Dedifferentiated amniotic fluid mesenchymal stem cell (primary cell): ENCODE measurements around the gene NEK5.
"Not testable (repeated sequence)": the region's sequence is repeated elsewhere in the genome, so short reads cannot be mapped to it uniquely, and the experiment has no call there.

Experiments used
- DNase-seq: peaks from one replicate; pipeline ENCODE4 v3.0.0-alpha.2; 2016; ENCODE audit errors: extremely low spot score

Gene NEK5

GRCh38 chr13:52128714-52129700 lies at the start of gene NEK5:
TSS of gene NEK5 (minus strand) at chr13:52129073. CDS start at chr13:52127482, 1,591 bp downstream.
- DNase-seq = no peak

DNA sequence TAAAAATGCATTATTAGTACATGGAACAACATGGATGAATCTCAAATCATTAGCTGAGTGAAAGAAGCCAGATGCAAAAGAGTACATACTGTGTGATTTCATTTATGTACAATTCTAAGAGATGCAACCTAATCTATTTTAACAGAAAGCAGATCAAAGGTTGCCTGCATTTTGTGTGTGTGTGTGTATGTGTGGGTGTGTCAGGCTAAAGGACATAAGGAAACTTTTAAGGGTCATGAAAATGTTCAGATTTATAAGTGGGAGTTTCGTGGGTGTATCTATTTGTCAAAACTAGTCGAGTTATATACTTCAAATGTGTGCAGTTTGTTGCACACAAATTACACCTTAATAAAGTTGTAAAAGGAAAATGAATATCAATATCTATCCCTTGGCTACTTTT lies 48.4 kb upstream of the NEK5 start:
- no peak for DNase-seq

- not testable (repeated sequence) for DNase-seq
These were observed 45.1 kb upstream of the NEK5 start for GRCh38 chr13:52173970-52174369.

GRCh38 chr13:52173373-52173772 lies 44.5 kb upstream of the NEK5 start:
- DNase-seq = no peak

- not testable (repeated sequence) for DNase-seq
These were observed 42.8 kb upstream of the NEK5 start for GRCh38 chr13:52171686-52172085.

- not testable (repeated sequence) for DNase-seq
These were observed 42.0 kb upstream of the NEK5 start for GRCh38 chr13:52170828-52171391.

- no peak for DNase-seq
These were observed 41.0 kb upstream of the NEK5 start for GRCh38 chr13:52169839-52170238.

- no peak for DNase-seq
These were observed 36.5 kb upstream of the NEK5 start for GRCh38 chr13:52165411-52165810.

GRCh38 chr13:52164989-52165388 lies 36.1 kb upstream of the NEK5 start:
- DNase-seq = no peak

- DNase-seq = not testable (repeated sequence)
These were observed 35.0 kb upstream of the NEK5 start for GRCh38 chr13:52163878-52164277.

DNA sequence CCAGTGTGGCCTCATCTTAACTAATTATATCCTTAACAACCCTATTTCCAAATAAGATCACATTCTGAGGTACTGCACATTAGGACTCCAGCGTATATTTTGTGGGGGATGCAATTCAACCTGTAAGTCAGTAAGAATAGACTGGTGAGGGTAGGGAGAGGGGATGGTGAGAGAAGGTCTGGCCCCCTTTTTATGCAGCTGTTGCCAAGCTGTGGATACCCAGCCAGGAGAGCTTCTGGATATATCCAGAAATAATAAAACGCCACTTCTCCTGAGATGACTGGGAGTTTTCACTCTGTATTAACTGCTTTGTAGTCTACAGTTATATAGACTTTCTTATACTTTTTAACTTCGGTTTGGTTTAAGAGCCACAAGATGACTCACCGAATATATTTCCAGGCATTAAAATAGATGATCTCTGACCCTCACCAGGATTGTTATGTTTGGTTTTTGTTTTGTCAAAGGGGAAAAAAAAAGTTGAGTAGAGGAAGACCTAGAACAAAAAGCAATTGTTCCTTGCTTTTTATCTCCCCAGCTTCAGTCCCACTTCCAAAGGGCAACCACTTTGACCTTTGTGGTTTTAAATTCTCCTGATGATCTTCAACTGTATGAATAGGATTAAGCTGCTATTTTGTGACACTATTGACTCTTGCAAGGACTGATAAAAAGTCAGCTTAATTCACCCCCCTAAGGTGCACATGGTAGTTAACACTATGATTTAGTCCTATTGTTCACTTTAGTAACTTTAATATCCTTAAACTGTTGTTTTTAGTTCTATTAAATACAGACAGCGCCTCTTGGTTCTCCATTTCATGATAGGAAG lies 33.6 kb upstream of the NEK5 start:
- no peak for DNase-seq

GRCh38 chr13:52161181-52161646 lies 32.3 kb upstream of the NEK5 start:
- DNase-seq = no peak

GRCh38 chr13:52160506-52160905 lies 31.6 kb upstream of the NEK5 start:
- DNase-seq = no peak

DNA sequence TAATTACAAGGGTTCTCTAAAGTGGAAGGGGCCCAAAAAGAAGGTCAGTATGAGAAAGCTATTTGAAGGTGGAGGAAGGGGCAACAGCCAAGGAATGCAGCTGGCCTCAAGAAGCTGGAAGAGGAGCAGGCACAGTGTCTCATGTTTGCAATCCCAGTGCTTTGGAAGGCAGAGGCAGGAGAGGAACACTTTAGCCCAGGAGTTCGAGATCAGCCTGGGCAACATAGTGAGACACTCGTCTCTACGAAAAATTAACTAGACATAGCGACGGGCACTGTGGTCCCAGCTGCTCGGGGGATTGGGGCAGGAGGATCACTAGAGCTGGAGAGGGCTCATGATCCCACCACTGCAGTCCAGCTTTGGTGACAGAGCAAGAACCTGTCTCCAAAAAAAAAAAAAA lies 31.2 kb upstream of the NEK5 start:
- DNase-seq = no peak

- DNase-seq = peak; percentile 39
These were observed 30.5 kb upstream of the NEK5 start, which contains the start of gene NEK3 for GRCh38 chr13:52159159-52159982. TSS of gene NEK3 (minus strand) at chr13:52159597. CDS start at chr13:52156191, 3,406 bp downstream.

GRCh38 chr13:52158629-52159158 lies 29.8 kb upstream of the NEK5 start:
- DNase-seq = peak; percentile 35

GRCh38 chr13:52156724-52157261 lies 27.9 kb upstream of the NEK5 start:
- DNase-seq = no peak

- no peak for DNase-seq
These were observed 26.3 kb upstream of the NEK5 start for GRCh38 chr13:52155177-52155576.

DNA sequence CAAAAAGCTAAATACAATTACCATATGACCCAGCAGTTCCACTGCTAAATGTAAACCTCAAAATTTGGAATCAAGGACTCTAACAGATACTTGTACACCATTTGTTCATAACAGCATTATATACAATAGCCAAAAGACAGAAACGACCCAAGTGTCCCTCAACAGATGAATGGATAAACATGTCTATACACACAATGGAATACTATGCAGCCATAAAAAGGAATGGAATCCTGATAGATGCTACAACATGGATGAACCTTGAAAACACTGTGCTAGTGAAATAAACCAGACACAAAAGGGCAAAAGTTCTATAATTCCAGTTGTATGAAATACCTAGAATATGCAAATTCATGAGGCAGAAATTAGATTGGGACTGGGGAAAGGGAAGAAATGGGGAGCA lies 18.4 kb upstream of the NEK5 start:
- no peak for DNase-seq

DNA sequence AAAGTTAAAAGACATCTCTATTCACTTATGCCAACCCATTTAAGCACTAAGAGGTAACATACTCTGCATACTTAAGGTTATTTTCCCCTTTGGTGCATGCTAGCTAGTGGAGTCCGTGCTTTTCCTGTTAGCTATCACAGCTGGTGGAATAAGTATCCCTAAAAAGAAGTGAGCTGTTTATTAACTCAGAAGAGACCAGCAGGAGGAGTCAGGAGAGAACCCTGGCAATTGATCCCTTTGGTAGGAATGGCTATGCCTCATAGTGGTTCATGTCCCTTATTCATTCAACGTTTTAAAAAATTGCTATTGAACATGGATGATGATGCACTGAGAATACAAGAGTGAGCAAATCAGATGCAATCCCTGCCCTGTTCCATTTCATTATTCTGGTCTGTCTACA lies 12.4 kb upstream of the NEK5 start:
- DNase-seq = no peak

DNA sequence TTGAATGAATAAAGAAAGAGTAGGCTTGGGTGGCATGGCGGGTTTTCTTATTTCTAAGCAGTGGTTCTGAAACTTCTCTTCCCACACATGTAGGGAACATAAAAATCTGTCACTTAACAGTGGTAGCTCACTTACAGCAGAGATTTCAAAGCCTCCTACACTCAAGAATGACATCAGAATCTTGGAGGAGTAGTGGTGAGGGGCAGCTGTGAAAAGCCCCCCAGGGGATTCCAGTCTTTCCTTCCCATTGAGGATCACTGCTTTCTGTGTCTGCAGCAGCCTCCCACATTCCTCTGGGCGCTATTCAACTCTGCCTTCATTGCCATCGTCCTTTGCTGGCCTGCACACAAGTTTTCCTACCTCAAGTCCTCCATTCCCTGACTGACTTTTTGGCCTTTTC lies 8.6 kb upstream of the NEK5 start:
- DNase-seq = no peak
